NK-92 (cell line): ENCODE results near the gene PIP5K1C.

Experiments used
- DNase-seq: peaks from one replicate; lab custom pipeline; 2025; ENCODE audit not compliant: unreplicated experiment; lab: John Stamatoyannopoulos, UW

The PIP5K1C gene

GRCh38 chr19:3612330-3612729, 87.9 kb downstream of the PIP5K1C start:
- DNase-seq = no peak

- no peak for DNase-seq
Measured at GRCh38 chr19:3611841-3612240, 88.4 kb downstream of the PIP5K1C start.

- DNase-seq = no peak
Measured at GRCh38 chr19:3610745-3611717, 89.2 kb downstream of the PIP5K1C start.

- no peak for DNase-seq
Measured at GRCh38 chr19:3609779-3610719, 90.2 kb downstream of the PIP5K1C start.

- DNase-seq = no peak
Measured at GRCh38 chr19:3608750-3609322, 91.4 kb downstream of the PIP5K1C start.

- DNase-seq = no peak
Measured at GRCh38 chr19:3608079-3608641, 92.1 kb downstream of the PIP5K1C start.

GRCh38 chr19:3607303-3608078, 92.8 kb downstream of the PIP5K1C start:
- DNase-seq = no peak

- no peak for DNase-seq
Measured at GRCh38 chr19:3606690-3607289, 93.5 kb downstream of the PIP5K1C start, which contains the start of gene TBXA2R. TSS of gene TBXA2R (minus strand) at chr19:3606875. CDS start at chr19:3600634, 6,241 bp downstream.

GRCh38 chr19:3606174-3606689, 94.0 kb downstream of the PIP5K1C start:
- DNase-seq = no peak

GRCh38 chr19:3605770-3606169, 94.5 kb downstream of the PIP5K1C start:
- no peak for DNase-seq

GRCh38 chr19:3605361-3605760, 94.9 kb downstream of the PIP5K1C start:
- no peak for DNase-seq

- DNase-seq = no peak
Measured at GRCh38 chr19:3604987-3605343, 95.3 kb downstream of the PIP5K1C start.

- DNase-seq = no peak
Measured at GRCh38 chr19:3604227-3604986, 95.9 kb downstream of the PIP5K1C start.

GRCh38 chr19:3603121-3603811, 97.0 kb downstream of the PIP5K1C start:
- DNase-seq = no peak

- DNase-seq = no peak
Measured at GRCh38 chr19:3601021-3601420, 99.2 kb downstream of the PIP5K1C start.

- no peak for DNase-seq
Measured at GRCh38 chr19:3599776-3600187, 100.5 kb downstream of the PIP5K1C start.

- no peak for DNase-seq
Measured at GRCh38 chr19:3595521-3596061, 104.7 kb downstream of the PIP5K1C start.

GRCh38 chr19:3593156-3593555, 107.1 kb downstream of the PIP5K1C start:
- no peak for DNase-seq
